MM.1S (cell line): Measurements from ENCODE around the gene ARHGEF38.

Source experiments
- DNase-seq: peaks from one replicate; pipeline ENCODE4 v3.0.0-alpha.2; 2015
- H2AFZ ChIP-seq: fragments of 300-600 bp; sonication (generic); 2 replicates; pipeline ENCODE4 v1.6.0; 2016; ENCODE audit warnings: antibody characterized with exemption, low read length
- H3F3A ChIP-seq: fragments of 300-600 bp; sonication (generic); 2 replicates; pipeline ENCODE4 v1.6.1; 2016; ENCODE audit warnings: mild to moderate bottlenecking, antibody characterized with exemption, low read length, moderate library complexity, mixed read lengths; ENCODE audit not compliant: insufficient read depth
- H3K27ac ChIP-seq: fragments of 300-600 bp; sonication (generic); 2 replicates; pipeline ENCODE4 v1.5.1; 2016; ENCODE audit warnings: mild to moderate bottlenecking, low read length
- H3K27me3 ChIP-seq: fragments of 300-600 bp; sonication (generic); replicated peaks from 2 replicates; pipeline ENCODE4 v1.6.0; 2016; ENCODE audit warnings: low read length; ENCODE audit not compliant: insufficient read depth
- H3K36me3 ChIP-seq: fragments of 300-600 bp; sonication (generic); replicated peaks from 2 replicates; pipeline ENCODE4 v1.6.1; 2016; ENCODE audit warnings: mild to moderate bottlenecking, low read length, mixed read lengths; ENCODE audit not compliant: insufficient read depth
- H3K4me1 ChIP-seq: fragments of 300-600 bp; sonication (generic); 2 replicates; pipeline ENCODE4 v1.6.1; 2016; ENCODE audit warnings: low read length, mixed read lengths
- H3K4me2 ChIP-seq: fragments of 300-600 bp; sonication (generic); 2 replicates; pipeline ENCODE4 v1.6.0; 2016; ENCODE audit warnings: low read depth, low read length
- H3K4me3 ChIP-seq: fragments of 300-600 bp; sonication (generic); 2 replicates; pipeline ENCODE4 v1.5.1; 2016; ENCODE audit warnings: low read length, mixed read lengths
- H3K79me2 ChIP-seq: fragments of 300-600 bp; sonication (generic); 2 replicates; pipeline ENCODE4 v1.6.1; 2016; ENCODE audit warnings: mixed run types, low read length, mixed read lengths
- H3K9ac ChIP-seq: fragments of 300-600 bp; sonication (generic); 2 replicates; pipeline ENCODE4 v1.6.1; 2016; ENCODE audit warnings: low read length, mixed read lengths
- H3K9me2 ChIP-seq: fragments of 300-600 bp; sonication (generic); replicated peaks from 2 replicates; pipeline ENCODE4 v1.6.1; 2016; ENCODE audit warnings: mild to moderate bottlenecking, low read length, mixed read lengths; ENCODE audit not compliant: insufficient read depth
- H3K9me3 ChIP-seq: fragments of 300-600 bp; sonication (generic); replicated peaks from 2 replicates; pipeline ENCODE4 v1.6.1; 2016; ENCODE audit warnings: mild to moderate bottlenecking, low read length, mixed read lengths; ENCODE audit not compliant: insufficient read depth
- H4K20me1 ChIP-seq: fragments of 300-600 bp; sonication (generic); 2 replicates; pipeline ENCODE4 v1.6.1; 2016; ENCODE audit warnings: mild to moderate bottlenecking, low read length, moderate library complexity, mixed read lengths; ENCODE audit not compliant: insufficient read depth
- CTCF ChIP-seq: fragments of 300-600 bp; sonication (generic); IDR thresholded peaks from 2 replicates; pipeline ENCODE4 v1.5.1; 2016; ENCODE audit warnings: antibody characterized with exemption, low read length, mixed read lengths
- EZH2 ChIP-seq: fragments of 300-600 bp; sonication (generic); optimal IDR thresholded peaks from 2 replicates; pipeline ENCODE3; 2017; ENCODE audit warnings: low read depth, mild to moderate bottlenecking, antibody characterized with exemption, low read length, mixed read lengths
- EZH2phosphoT487 ChIP-seq: fragments of 300-600 bp; sonication (generic); IDR thresholded peaks from 2 replicates; pipeline ENCODE4 v1.6.1; 2018; ENCODE audit warnings: antibody characterized with exemption, low read length

ARHGEF38 gene

GRCh38 chr4:105650190-105650589, 97.8 kb downstream of the ARHGEF38 start:
- DNase-seq = no peak
- H3K79me2 ChIP-seq = no peaks in the 10 kb centered on the region
- no peaks in the 10 kb centered on the region for H3K36me3 ChIP-seq
- H2AFZ ChIP-seq = no peak overlapping the region
- H3K4me3 ChIP-seq = no peak overlapping the region
- TF ChIP-seq EZH2phosphoT487 = no peak
- TF ChIP-seq EZH2 = no peak
- no peak for TF ChIP-seq CTCF
- no peaks in the 10 kb centered on the region for H3K27me3 ChIP-seq
- no peak overlapping the region for H3K27ac ChIP-seq
- no peak overlapping the region for H3K9ac ChIP-seq
- no peaks in the 10 kb centered on the region for H3F3A ChIP-seq
- no peaks in the 10 kb centered on the region for H3K9me3 ChIP-seq
- no peak overlapping the region for H3K4me2 ChIP-seq
- H3K9me2 ChIP-seq = no peaks in the 10 kb centered on the region
- H4K20me1 ChIP-seq = no peaks in the 10 kb centered on the region
- no peaks in the 10 kb centered on the region for H3K4me1 ChIP-seq

DNA sequence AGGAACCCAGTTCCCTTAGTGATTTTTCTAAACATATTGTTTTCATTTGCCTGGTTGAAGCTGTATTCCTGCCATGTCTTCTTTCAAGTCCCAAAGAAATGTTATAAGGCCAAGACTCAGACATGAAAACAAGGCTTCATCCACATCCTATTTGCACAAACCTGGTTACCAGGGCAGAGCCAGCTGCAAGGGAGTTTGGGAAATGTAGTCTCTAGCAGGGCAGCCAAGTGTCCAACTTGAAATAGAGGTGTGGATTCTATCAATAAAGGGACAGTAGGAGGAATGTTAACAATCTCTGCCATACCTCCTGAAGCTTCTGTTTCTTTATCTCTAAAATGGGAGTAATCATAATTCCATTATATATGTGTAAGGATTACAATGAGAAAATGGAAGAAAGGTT, 99.5 kb downstream of the ARHGEF38 start:
- no peak overlapping the region for H3K9ac ChIP-seq

GRCh38 chr4:105652286-105652888, 100.0 kb downstream of the ARHGEF38 start:
- Histone ChIP-seq H3K27me3 (no peaks in the 10 kb centered on the region), H3K4me1 (no peaks in the 10 kb centered on the region), H3K36me3 (no peaks in the 10 kb centered on the region), H3K4me2 (no peak overlapping the region), H3K4me3 (no peak overlapping the region), H4K20me1 (no peaks in the 10 kb centered on the region), H3K79me2 (no peaks in the 10 kb centered on the region), H3K9me2 (no peaks in the 10 kb centered on the region), H3K9ac (no peak overlapping the region), H3K9me3 (no peaks in the 10 kb centered on the region), H3F3A (no peaks in the 10 kb centered on the region), H3K27ac (no peak overlapping the region), H2AFZ (no peak overlapping the region)
- no peak for DNase-seq
- TF ChIP-seq EZH2 (no peak), EZH2phosphoT487 (no peak), CTCF (no peak)

More for the DNA sequence above, 99.5 kb downstream of the ARHGEF38 start:
- Histone ChIP-seq H3K4me3 (no peak overlapping the region), H4K20me1 (no peaks in the 10 kb centered on the region), H3K4me1 (no peaks in the 10 kb centered on the region), H2AFZ (no peak overlapping the region), H3K36me3 (no peaks in the 10 kb centered on the region), H3K27ac (no peak overlapping the region), H3K4me2 (no peak overlapping the region), H3F3A (no peaks in the 10 kb centered on the region), H3K9me2 (no peaks in the 10 kb centered on the region), H3K9me3 (no peaks in the 10 kb centered on the region), H3K27me3 (no peaks in the 10 kb centered on the region), H3K79me2 (no peaks in the 10 kb centered on the region)
- TF ChIP-seq EZH2phosphoT487 (no peak), CTCF (no peak), EZH2 (no peak)
- no peak for DNase-seq
